ENCODE data around the gene PTPRD.

PTPRD gene

GRCh38 chr9:10212702-10213101, 400.1 kb downstream of the PTPRD start:
- no peak for DNase-seq (ENCODE audit: extremely low read depth, low read depth)
- no peak for TF ChIP-seq CTCF (IDR thresholded peaks at IDR 0.05; ENCODE audit: low read depth, low read length, missing control alignments)
- H3K4me3 ChIP-seq (replicated peaks; ENCODE audit: low read depth, low read length), result no peak overlapping the region

- H3K4me3 ChIP-seq (replicated peaks; ENCODE audit: low read depth, low read length), result no peak overlapping the region
- no peak for TF ChIP-seq CTCF (IDR thresholded peaks at IDR 0.05; ENCODE audit: low read depth, low read length, missing control alignments)
- DNase-seq (ENCODE audit: extremely low read depth, low read depth), result no peak
Observed at GRCh38 chr9:10208691-10209069, 404.1 kb downstream of the PTPRD start.

GRCh38 chr9:10204276-10204675, 408.5 kb downstream of the PTPRD start:
- no peak for TF ChIP-seq CTCF (IDR thresholded peaks at IDR 0.05; ENCODE audit: low read depth, low read length, missing control alignments)
- no peak for DNase-seq (ENCODE audit: extremely low read depth, low read depth)
- no peak overlapping the region for H3K4me3 ChIP-seq (replicated peaks; ENCODE audit: low read depth, low read length)

GRCh38 chr9:10173561-10173960, 439.2 kb downstream of the PTPRD start:
- TF ChIP-seq CTCF (IDR thresholded peaks at IDR 0.05; ENCODE audit: low read depth, low read length, missing control alignments), result no peak
- DNase-seq (ENCODE audit: extremely low read depth, low read depth), result no peak
- H3K4me3 ChIP-seq (replicated peaks; ENCODE audit: low read depth, low read length), result no peak overlapping the region

- DNase-seq (ENCODE audit: extremely low read depth, low read depth), result no peak
- TF ChIP-seq CTCF (IDR thresholded peaks at IDR 0.05; ENCODE audit: low read depth, low read length, missing control alignments), result no peak
- no peak overlapping the region for H3K4me3 ChIP-seq (replicated peaks; ENCODE audit: low read depth, low read length)
Observed at GRCh38 chr9:10172476-10172875, 440.3 kb downstream of the PTPRD start.

- DNase-seq (ENCODE audit: extremely low read depth, low read depth), result no peak
- TF ChIP-seq CTCF (IDR thresholded peaks at IDR 0.05; ENCODE audit: low read depth, low read length, missing control alignments), result no peak
Observed at GRCh38 chr9:10168241-10168640, 444.6 kb downstream of the PTPRD start.

GRCh38 chr9:10148796-10149195, 464.0 kb downstream of the PTPRD start:
- no peak for DNase-seq (ENCODE audit: extremely low read depth, low read depth)
- TF ChIP-seq CTCF (IDR thresholded peaks at IDR 0.05; ENCODE audit: low read depth, low read length, missing control alignments), result no peak
- H3K4me3 ChIP-seq (replicated peaks; ENCODE audit: low read depth, low read length), result no peak overlapping the region

More at GRCh38 chr9:10168241-10168640, 444.6 kb downstream of the PTPRD start:
- no peak overlapping the region for H3K4me3 ChIP-seq (replicated peaks; ENCODE audit: low read depth, low read length)
